Activated CD8-positive, alpha-beta T cell treated with anti-CD3 and anti-CD28 coated beads for 36 hours (primary cell): ENCODE data around the gene TBL1Y. TPM values are rescaled to one million over a fixed set of nuclear protein-coding genes. Genes with fewer than 3 reads are reported as not detected.

Experiments used
- ATAC-seq: fragments of 200-7000 bp; cut with Tn5 transposase; one replicate; pipeline ENCODE4 v1.10.0; 2021; ENCODE audit warnings: mild to moderate bottlenecking, moderate library complexity
- CTCF ChIA-PET: fragments of 350-600 bp; sonication (Branson Sonifier 250); formaldehyde crosslinking; loops from one replicate; lab custom pipeline; 2021; ENCODE audit warnings: antibody characterized with exemption; lab: Charles Lee
- POLR2A ChIA-PET: fragments of 350-600 bp; sonication (Branson Sonifier 250); formaldehyde crosslinking; loops from one replicate; lab custom pipeline; 2021; ENCODE audit warnings: antibody characterized with exemption; lab: Charles Lee
- DNase-seq: peaks from one replicate; pipeline ENCODE4 v3.0.0-alpha.2; 2020
- H3K27ac Mint-ChIP-seq: one replicate; pipeline ENCODE4 v1.8.0; 2021; ENCODE audit warnings: mild to moderate bottlenecking, mixed read lengths
- H3K27me3 Mint-ChIP-seq: one replicate; pipeline ENCODE4 v1.8.0; 2021; ENCODE audit warnings: mixed read lengths
- H3K36me3 Mint-ChIP-seq: one replicate; pipeline ENCODE4 v1.8.0; 2021; ENCODE audit warnings: low read depth, mixed read lengths
- H3K4me1 Mint-ChIP-seq: one replicate; pipeline ENCODE4 v1.8.0; 2021; ENCODE audit warnings: low read depth, mixed read lengths
- H3K4me3 Mint-ChIP-seq: one replicate; pipeline ENCODE4 v1.8.0; 2021; ENCODE audit warnings: mild to moderate bottlenecking, moderate library complexity, mixed read lengths
- H3K9me3 Mint-ChIP-seq: one replicate; pipeline ENCODE4 v1.8.0; 2021; ENCODE audit warnings: mixed read lengths
- intact Hi-C: fragments of 100-400 bp; cut with micrococcal nuclease; formaldehyde crosslinking; loops from one replicate; pipeline ENCODE4 v1.10.0; 2022
- total RNA-seq, 2 experiments: library from RNA; stranded (reverse); gene quantifications; one replicate each; pipeline ENCODE4 v1.2.3, GENCODE V29; 2021
- TF ChIP-seq, protein P1 (sequence below): fragments of 200-600 bp; IDR thresholded peaks from one replicate; pipeline ENCODE4 v1.8.0; 2022; ENCODE audit warnings: antibody characterized with exemption, mild to moderate bottlenecking

The TBL1Y gene
- total RNA-seq, 2 experiments from 2014 or later: 0.11 TPM; not detected in 1

DNA sequence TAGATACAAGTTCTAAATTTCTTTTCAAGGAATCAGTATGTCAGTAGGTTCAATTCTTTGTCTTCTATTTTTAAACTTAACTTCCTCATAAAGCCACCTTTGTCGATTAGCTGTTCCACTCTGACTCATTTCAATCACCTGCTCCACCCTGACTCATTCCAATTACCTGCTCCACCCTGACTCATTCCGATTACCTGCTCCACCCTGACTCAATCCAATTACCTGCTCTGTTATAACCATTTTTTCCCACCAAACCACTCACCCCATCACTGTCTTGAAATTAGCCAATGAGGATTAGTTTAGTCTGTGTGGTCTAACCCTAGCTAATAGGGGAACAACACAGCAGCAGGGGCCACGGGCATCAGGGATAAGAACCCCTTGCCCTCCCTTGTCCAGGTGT is 199.6 kb downstream of the TBL1Y start:
- Mint-ChIP-seq H3K27me3 (no peaks in the 10 kb centered on the region), H3K4me3 (no peak overlapping the region), H3K9me3 (no peaks in the 10 kb centered on the region), H3K4me1 (peaks cover 21% of the 10 kb centered on the region), H3K27ac (no peak overlapping the region), H3K36me3 (no peaks in the 10 kb centered on the region)
- POLR2A ChIA-PET: no interaction called here
- TF ChIP-seq, protein P1, sequence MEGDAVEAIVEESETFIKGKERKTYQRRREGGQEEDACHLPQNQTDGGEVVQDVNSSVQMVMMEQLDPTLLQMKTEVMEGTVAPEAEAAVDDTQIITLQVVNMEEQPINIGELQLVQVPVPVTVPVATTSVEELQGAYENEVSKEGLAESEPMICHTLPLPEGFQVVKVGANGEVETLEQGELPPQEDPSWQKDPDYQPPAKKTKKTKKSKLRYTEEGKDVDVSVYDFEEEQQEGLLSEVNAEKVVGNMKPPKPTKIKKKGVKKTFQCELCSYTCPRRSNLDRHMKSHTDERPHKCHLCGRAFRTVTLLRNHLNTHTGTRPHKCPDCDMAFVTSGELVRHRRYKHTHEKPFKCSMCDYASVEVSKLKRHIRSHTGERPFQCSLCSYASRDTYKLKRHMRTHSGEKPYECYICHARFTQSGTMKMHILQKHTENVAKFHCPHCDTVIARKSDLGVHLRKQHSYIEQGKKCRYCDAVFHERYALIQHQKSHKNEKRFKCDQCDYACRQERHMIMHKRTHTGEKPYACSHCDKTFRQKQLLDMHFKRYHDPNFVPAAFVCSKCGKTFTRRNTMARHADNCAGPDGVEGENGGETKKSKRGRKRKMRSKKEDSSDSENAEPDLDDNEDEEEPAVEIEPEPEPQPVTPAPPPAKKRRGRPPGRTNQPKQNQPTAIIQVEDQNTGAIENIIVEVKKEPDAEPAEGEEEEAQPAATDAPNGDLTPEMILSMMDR: no peak
- intact Hi-C loops: no loop called here
- CTCF ChIA-PET: no interaction called here
- ATAC-seq (no peak), DNase-seq (no peak)

DNA sequence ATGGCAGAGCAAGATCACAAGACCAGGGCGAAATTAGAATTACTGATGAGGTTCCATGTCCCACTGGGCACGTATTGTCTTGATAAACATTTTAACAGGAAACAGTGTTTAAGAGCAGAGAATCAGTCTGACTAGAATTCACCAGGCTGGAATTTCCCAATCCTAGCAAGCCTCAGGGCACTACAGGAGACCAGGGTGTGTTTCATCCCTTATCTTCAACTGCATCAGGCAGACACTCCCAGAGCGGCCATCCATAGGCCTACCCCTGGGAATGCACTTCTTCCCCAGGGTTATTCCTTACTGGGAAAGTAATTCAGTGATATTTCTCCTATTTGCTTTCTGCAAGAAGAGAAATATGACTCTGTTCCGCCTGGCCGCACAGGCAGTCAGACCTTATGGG is 205.4 kb downstream of the TBL1Y start:
- no peak overlapping the region for H3K27ac Mint-ChIP-seq
- CTCF ChIA-PET: no interaction called here
- H3K4me1 Mint-ChIP-seq: no peaks in the 10 kb centered on the region
- no peak overlapping the region for H3K4me3 Mint-ChIP-seq
- POLR2A ChIA-PET: no interaction called here
- H3K27me3 Mint-ChIP-seq: no peaks in the 10 kb centered on the region
- intact Hi-C loops: no loop called here
- DNase-seq (no peak), ATAC-seq (no peak)
- H3K9me3 Mint-ChIP-seq: peaks cover 2% of the 10 kb centered on the region
- no peaks in the 10 kb centered on the region for H3K36me3 Mint-ChIP-seq
- TF ChIP-seq, protein P1: no peak

DNA sequence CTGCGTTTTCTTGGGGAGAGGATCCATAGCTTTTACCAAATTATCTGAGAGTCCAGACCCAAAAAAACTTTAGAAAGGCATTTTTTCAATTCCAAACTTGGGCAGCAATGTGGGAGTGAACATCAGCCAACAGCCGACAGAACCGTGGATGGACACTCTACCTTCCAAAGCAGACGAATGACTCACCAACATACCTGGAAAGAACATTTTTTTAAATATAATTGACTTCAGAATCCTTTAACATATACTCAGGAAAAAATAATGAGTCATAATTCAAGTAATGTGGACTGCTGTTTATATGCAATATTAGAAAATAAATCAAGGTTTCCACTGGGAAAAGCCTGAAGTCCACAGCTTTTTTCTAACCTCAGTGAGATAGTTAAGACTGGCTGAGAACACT is 211.7 kb downstream of the TBL1Y start:
- Mint-ChIP-seq H3K9me3 (no peaks in the 10 kb centered on the region), H3K4me1 (no peaks in the 10 kb centered on the region), H3K27ac (no peak overlapping the region), H3K27me3 (no peaks in the 10 kb centered on the region), H3K36me3 (no peaks in the 10 kb centered on the region), H3K4me3 (no peak overlapping the region)
- no peak for ATAC-seq
- ChIA-PET POLR2A (no interaction called here), CTCF (no interaction called here)
- no peak for DNase-seq
- intact Hi-C loops: no loop called here
- TF ChIP-seq, protein P1: no peak

DNA sequence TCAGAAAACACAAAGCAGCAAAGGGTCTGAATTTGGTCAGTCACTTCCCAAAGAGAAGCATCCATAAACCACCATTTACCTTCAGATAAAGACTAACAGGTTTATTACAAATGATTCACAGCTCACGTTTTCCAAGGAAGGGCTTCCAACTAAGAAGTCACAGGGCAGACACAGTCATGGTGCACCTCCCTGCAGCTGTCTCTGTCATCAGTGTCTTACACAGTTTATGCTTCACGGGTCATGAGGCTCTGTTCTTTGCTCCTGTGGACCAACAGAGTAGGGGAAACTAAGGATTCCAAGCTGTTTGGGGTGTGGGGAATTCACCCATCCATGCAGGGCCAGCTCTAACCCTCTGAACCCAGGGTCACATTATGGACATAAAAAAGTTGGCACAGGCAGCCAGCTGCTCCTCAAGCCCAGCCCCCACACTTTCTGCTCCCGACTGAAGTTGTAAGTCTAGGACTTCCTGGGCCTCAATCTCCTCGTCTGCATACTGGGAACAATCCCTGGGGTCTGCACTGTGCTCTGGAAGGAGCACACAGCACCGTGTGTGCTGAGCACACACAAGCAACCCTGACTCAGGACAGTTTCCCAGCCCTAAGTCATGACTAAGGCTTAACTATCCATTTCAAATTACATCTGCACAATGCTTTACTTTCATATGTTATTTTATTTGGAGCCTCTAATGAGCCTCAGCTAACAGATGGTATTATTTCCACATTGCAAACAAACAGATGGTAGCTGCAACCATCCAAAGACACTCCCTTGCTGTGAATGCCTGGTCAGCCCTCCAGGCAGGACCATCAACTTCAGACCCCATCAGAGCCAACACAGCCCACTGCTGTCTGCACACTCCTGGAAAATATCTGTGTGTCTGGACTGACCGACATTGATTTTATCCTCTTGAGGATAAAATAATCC is 214.9 kb downstream of the TBL1Y start:
- intact Hi-C loops: no loop called here
- Mint-ChIP-seq H3K36me3 (no peaks in the 10 kb centered on the region), H3K27ac (no peak overlapping the region), H3K4me3 (no peak overlapping the region), H3K4me1 (no peaks in the 10 kb centered on the region), H3K27me3 (no peaks in the 10 kb centered on the region), H3K9me3 (no peaks in the 10 kb centered on the region)
- no peak for ATAC-seq
- CTCF ChIA-PET: interaction anchor here (1.5 kb wide), 1 partner anchor 25 kb away, joined by 3 read pairs; no protein-coding TSS in a partner anchor
- DNase-seq: no peak
- TF ChIP-seq, protein P1: no peak
- POLR2A ChIA-PET: no interaction called here

DNA sequence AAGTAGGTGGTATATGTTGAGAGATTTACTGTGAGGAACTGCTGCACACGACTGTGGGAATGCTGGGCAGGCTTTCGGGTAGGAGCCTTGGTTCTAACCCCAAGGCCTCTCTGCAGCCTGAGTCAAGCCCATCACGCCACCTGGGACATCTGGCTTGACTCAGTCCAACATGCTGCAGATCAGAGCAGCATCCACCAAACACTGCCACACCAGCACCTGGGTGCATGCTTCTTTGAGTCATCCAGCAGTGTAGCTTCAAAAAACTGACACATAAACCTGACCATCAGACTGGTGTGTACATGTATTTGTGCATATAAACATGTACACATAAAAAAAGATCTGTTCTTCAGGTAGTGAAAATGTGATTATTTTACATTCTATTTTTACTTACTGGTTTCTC is 217.7 kb downstream of the TBL1Y start:
- no peak overlapping the region for H3K27ac Mint-ChIP-seq
- no peak overlapping the region for H3K4me3 Mint-ChIP-seq
- no peaks in the 10 kb centered on the region for H3K9me3 Mint-ChIP-seq
- no peaks in the 10 kb centered on the region for H3K27me3 Mint-ChIP-seq
- TF ChIP-seq, protein P1: no peak
- H3K36me3 Mint-ChIP-seq: no peaks in the 10 kb centered on the region
- H3K4me1 Mint-ChIP-seq: no peaks in the 10 kb centered on the region
- intact Hi-C loops: no loop called here
- ChIA-PET POLR2A (no interaction called here), CTCF (no interaction called here)
- ATAC-seq (no peak), DNase-seq (peak; percentile 1)
